IMR-90 (cell line): ENCODE measurements around the gene MTCL1. TPM values are rescaled to one million over a fixed set of nuclear protein-coding genes. Genes with fewer than 3 reads are reported as not detected.

Experiments used
- ATAC-seq: fragments of 200-7000 bp; cut with Tn5 transposase; 2 replicates; pipeline ENCODE4 v1.9.1; 2020; ENCODE audit warnings: low read depth, mild to moderate bottlenecking, moderate library complexity
- BruUV-seq: library from RNA; stranded (reverse); fragments of 400-500 nt; replicated peaks from 2 replicates; lab custom pipeline; 2021; lab: Mats Ljungman, UMichigan
- CTCF ChIA-PET: fragments of 300-600 bp; formaldehyde crosslinking; extraction: SDS; loops from one replicate; lab custom pipeline; 2021; ENCODE audit warnings: antibody characterized with exemption; lab: Yijun Ruan, JAX
- POLR2A ChIA-PET: fragments of 300-600 bp; sonication (Branson Sonifier 250); formaldehyde crosslinking; loops from one replicate; lab custom pipeline; 2022; ENCODE audit warnings: antibody characterized with exemption; ENCODE audit not compliant: unreplicated experiment; lab: Charles Lee
- DNase-seq: peaks from one replicate; pipeline ENCODE4 v3.0.0; 2013
- H2AFZ ChIP-seq: replicated peaks from 2 replicates; pipeline ENCODE3; 2013; ENCODE audit warnings: low read length, mild to moderate bottlenecking; ENCODE audit not compliant: poor library complexity
- H2AK5ac ChIP-seq: 2 replicates; pipeline ENCODE4 v1.6.1; 2013; ENCODE audit warnings: low read depth, low read length, inconsistent platforms
- H2AK9ac ChIP-seq: replicated peaks from 2 replicates; pipeline ENCODE3; 2013; ENCODE audit warnings: mild to moderate bottlenecking, low read depth, low read length, moderate library complexity; ENCODE audit not compliant: poor library complexity
- H2BK120ac ChIP-seq: 2 replicates; pipeline ENCODE4 v1.6.1; 2013; ENCODE audit warnings: low read depth, low read length, inconsistent platforms
- H2BK15ac ChIP-seq: 3 replicates; pipeline ENCODE4 v1.6.1; 2013; ENCODE audit warnings: low read depth, low read length, inconsistent platforms
- H2BK20ac ChIP-seq: 2 replicates; pipeline ENCODE4 v1.6.1; 2013; ENCODE audit warnings: low read depth, mild to moderate bottlenecking, inconsistent platforms, low read length, moderate library complexity
- H2BK5ac ChIP-seq: 2 replicates; pipeline ENCODE4 v1.6.1; 2013; ENCODE audit warnings: mild to moderate bottlenecking, low read depth, low read length, inconsistent platforms; ENCODE audit not compliant: poor library complexity, severe bottlenecking
- H3K14ac ChIP-seq: replicated peaks from 2 replicates; pipeline ENCODE4 v1.6.1; 2013; ENCODE audit warnings: low read depth, low read length, inconsistent platforms
- H3K18ac ChIP-seq: 2 replicates; pipeline ENCODE4 v1.6.1; 2013; ENCODE audit warnings: low read depth, low read length, control low read depth
- H3K23ac ChIP-seq: 2 replicates; pipeline ENCODE4 v1.6.1; 2013; ENCODE audit warnings: low read depth, low read length, inconsistent platforms
- H3K27ac ChIP-seq: 2 replicates; pipeline ENCODE4 v1.5.1; 2013; ENCODE audit warnings: mild to moderate bottlenecking, control low read depth, low read length; ENCODE audit not compliant: insufficient read depth
- H3K27me3 ChIP-seq: 2 replicates; pipeline ENCODE4 v1.6.1; 2013; ENCODE audit warnings: low read length; ENCODE audit not compliant: control insufficient read depth, insufficient read depth
- H3K36me3 ChIP-seq: 2 replicates; pipeline ENCODE4 v1.6.1; 2013; ENCODE audit warnings: low read length, mixed read lengths; ENCODE audit not compliant: control insufficient read depth, insufficient read depth
- H3K4ac ChIP-seq: 2 replicates; pipeline ENCODE4 v1.6.1; 2013; ENCODE audit warnings: low read depth, low read length, inconsistent platforms
- H3K4me1 ChIP-seq: 2 replicates; pipeline ENCODE4 v1.6.1; 2013; ENCODE audit warnings: low read length, mixed read lengths; ENCODE audit not compliant: control insufficient read depth, insufficient read depth
- H3K4me2 ChIP-seq: 2 replicates; pipeline ENCODE4 v1.6.1; 2013; ENCODE audit warnings: low read depth, mild to moderate bottlenecking, control low read depth, low read length, moderate library complexity
- H3K4me3 ChIP-seq: 2 replicates; pipeline ENCODE4 v1.5.1; 2013; ENCODE audit warnings: low read depth, mild to moderate bottlenecking, control low read depth, low read length, moderate library complexity; ENCODE audit not compliant: insufficient read depth
- H3K56ac ChIP-seq: 2 replicates; pipeline ENCODE4 v1.6.1; 2013; ENCODE audit warnings: low read length, inconsistent platforms; ENCODE audit not compliant: insufficient read depth; ENCODE audit errors: extremely low read depth
- H3K79me1 ChIP-seq, 2 experiments: 2 replicates each; pipeline ENCODE4 v1.6.1; 2013; ENCODE audit warnings: low read length in 2 of 2, inconsistent platforms in 1 of 2, low read depth in 1 of 2
- H3K9ac ChIP-seq: 2 replicates; pipeline ENCODE4 v1.6.1; 2013; ENCODE audit warnings: low read depth, low read length, control low read depth
- H3K9me1 ChIP-seq: 2 replicates; pipeline ENCODE4 v1.6.1; 2013; ENCODE audit warnings: low read length, inconsistent platforms; ENCODE audit not compliant: insufficient read depth
- H3K9me3 ChIP-seq: 2 replicates; pipeline ENCODE4 v1.6.1; 2013; ENCODE audit warnings: low read length; ENCODE audit not compliant: control insufficient read depth, insufficient read depth
- H4K20me1 ChIP-seq: 2 replicates; pipeline ENCODE4 v1.6.1; 2013; ENCODE audit warnings: low read length, inconsistent platforms; ENCODE audit not compliant: insufficient read depth
- H4K5ac ChIP-seq: 2 replicates; pipeline ENCODE4 v1.6.1; 2013; ENCODE audit warnings: mild to moderate bottlenecking, low read depth, low read length, control low read depth
- H4K8ac ChIP-seq, 2 experiments: 2 replicates each; pipeline ENCODE4 v1.6.1; 2013; ENCODE audit warnings: low read depth in 2 of 2, low read length in 2 of 2, control low read depth in 1 of 2, inconsistent platforms in 1 of 2
- H4K91ac ChIP-seq: 2 replicates; pipeline ENCODE4 v1.6.1; 2013; ENCODE audit warnings: low read depth, low read length, inconsistent platforms; ENCODE audit not compliant: insufficient read depth
- BHLHE40 ChIP-seq: fragments of 150-350 bp; IDR thresholded peaks from 2 replicates; pipeline ENCODE4 v1.6.1; 2016; ENCODE audit warnings: mild to moderate bottlenecking, low read depth, low read length
- CEBPB ChIP-seq: IDR thresholded peaks from 2 replicates; pipeline ENCODE4 v1.6.1; 2012; ENCODE audit warnings: low read depth, low read length, improper control_type of control experiment
- CHD1 ChIP-seq: IDR thresholded peaks from 2 replicates; pipeline ENCODE4 v1.6.1; 2012; ENCODE audit warnings: low read depth, low read length, improper control_type of control experiment
- CTCF ChIP-seq: conservative IDR thresholded peaks from 2 replicates; pipeline ENCODE4 v1.5.1; 2012; ENCODE audit warnings: mild to moderate bottlenecking, low read depth, low read length, improper control_type of control experiment
- ELK1 ChIP-seq: fragments of 150-350 bp; IDR thresholded peaks from 2 replicates; pipeline ENCODE4 v1.6.1; 2016; ENCODE audit warnings: low read depth, mild to moderate bottlenecking, low read length, moderate library complexity, borderline replicate concordance
- FOS ChIP-seq: fragments of 150-350 bp; IDR thresholded peaks from 2 replicates; pipeline ENCODE4 v1.6.1; 2016; ENCODE audit warnings: low read depth, low read length
- MAFK ChIP-seq: IDR thresholded peaks from 2 replicates; pipeline ENCODE4 v1.6.1; 2012; ENCODE audit warnings: low read depth, low read length, improper control_type of control experiment
- MAZ ChIP-seq: IDR thresholded peaks from 2 replicates; pipeline ENCODE4 v1.6.1; 2012; ENCODE audit warnings: low read depth, mild to moderate bottlenecking, low read length, improper control_type of control experiment, moderate library complexity, borderline replicate concordance
- MXI1 ChIP-seq: IDR thresholded peaks from 2 replicates; pipeline ENCODE4 v1.6.1; 2012; ENCODE audit warnings: low read depth, mild to moderate bottlenecking, low read length, moderate library complexity, borderline replicate concordance
- NFE2L2 ChIP-seq: fragments of 150-350 bp; IDR thresholded peaks from 2 replicates; pipeline ENCODE4 v1.6.1; 2016; ENCODE audit warnings: low read depth, mild to moderate bottlenecking, low read length
- POLR2A ChIP-seq: IDR thresholded peaks from 2 replicates; pipeline ENCODE4 v1.6.1; 2012; ENCODE audit warnings: mild to moderate bottlenecking, low read depth, low read length
- RAD21 ChIP-seq: IDR thresholded peaks from 2 replicates; pipeline ENCODE4 v1.6.1; 2012; ENCODE audit warnings: low read length, improper control_type of control experiment
- RCOR1 ChIP-seq: IDR thresholded peaks from 2 replicates; pipeline ENCODE4 v1.6.1; 2012; ENCODE audit warnings: mild to moderate bottlenecking, low read length, improper control_type of control experiment; ENCODE audit not compliant: insufficient replicate concordance
- RFX5 ChIP-seq: IDR thresholded peaks from 2 replicates; pipeline ENCODE4 v1.8.0; 2012; ENCODE audit warnings: low read depth, mild to moderate bottlenecking, low read length, moderate library complexity
- SMC3 ChIP-seq: fragments of 150-350 bp; IDR thresholded peaks from 2 replicates; pipeline ENCODE4 v1.6.1; 2016; ENCODE audit warnings: low read depth, mild to moderate bottlenecking, antibody characterized with exemption, low read length, moderate library complexity
- USF2 ChIP-seq: fragments of 150-350 bp; IDR thresholded peaks from 2 replicates; pipeline ENCODE4 v1.6.1; 2017; ENCODE audit warnings: mild to moderate bottlenecking, antibody characterized with exemption, low read length, low read depth
- WGBS, 2 experiments: methylation state at CpG; one replicate each; pipeline versions ENCODE4 v1.1.5 to v1.1.7; 2013; ENCODE audit warnings: missing lambda C conversion rate in 2 of 2; ENCODE audit not compliant: insufficient read length in 1 of 2; ENCODE audit errors: extremely low coverage in 2 of 2; 5-methylcytosine and 5-hydroxymethylcytosine counted together
- dilution Hi-C: fragments of 300-500 bp; cut with HindIII; formaldehyde crosslinking; loops from one replicate; pipeline ENCODE4 v1.14.3; 2018; ENCODE audit warnings: low sequenced_read_pairs; ENCODE audit not compliant: unreplicated experiment
- in situ Hi-C: fragments of 300-500 bp; cut with MboI; formaldehyde crosslinking; loops from 3 replicates; pipeline ENCODE4 v1.14.3; 2019; ENCODE audit warnings: low sequenced_read_pairs, inconsistent platforms, mixed read lengths
- intact Hi-C: fragments of 100-400 bp; cut with micrococcal nuclease; formaldehyde crosslinking; loops from 2 replicates; pipeline ENCODE4 v1.10.0; 2022
- polyA plus RNA-seq, 3 experiments: library from polyadenylated mRNA; depleted of rRNA; stranded (reverse); fragments of >200 nt; gene quantifications; 2 replicates each; pipeline ENCODE4 v1.2.3, GENCODE V29; 2012; ENCODE audit warnings: low replicate concordance in 1 of 3
- total RNA-seq: library from RNA; depleted of rRNA; stranded (reverse); fragments of >200 nt; gene quantifications from 2 replicates; pipeline ENCODE4 v1.2.3, GENCODE V29; 2012

Gene MTCL1
- total and polyA plus RNA-seq, 2 of the 4 experiments (the other 2 are of a cell fraction): 29.0 to 45.3 TPM

- Histone ChIP-seq H3K18ac (no peak overlapping the region; the same call in 1 of the 2 replicates), H3K9me3 (no peaks in the 10 kb centered on the region), H3K27me3 (no peaks in the 10 kb centered on the region), H4K8ac (peak overlapping the region; percentile 31 to 67; a peak in 3 of 4 replicates), H3K4me1 (peaks cover 64% of the 10 kb centered on the region), H3K9me1 (peaks cover 33% of the 10 kb centered on the region), H2BK5ac (peak overlapping the region; percentile 76), H3K4me3 (no peak overlapping the region), H3K56ac (no peak overlapping the region), H2AK5ac (peak overlapping the region; percentile 87), H4K91ac (peak overlapping the region; percentile 88), H2BK20ac (peak overlapping the region; percentile 95; the same call in 1 of the 2 replicates), H3K79me1 (peaks cover 52 to 85% of the 10 kb centered on the region in 2 experiments), H2AK9ac (peak overlapping the region; percentile 38), H3K23ac (peak overlapping the region; percentile 80; the same call in 1 of the 2 replicates), H3K14ac (peak overlapping the region; percentile 80), H3K9ac (no peak overlapping the region), H4K20me1 (no peaks in the 10 kb centered on the region), H3K4ac (peak overlapping the region; percentile 96), H2BK15ac (peak overlapping the region; percentile 93; the same call in 2 of the 3 replicates), H3K4me2 (no peak overlapping the region), H3K27ac (peak overlapping the region; percentile 89), H2AFZ (no peak overlapping the region), H4K5ac (peak overlapping the region; percentile 57), H3K36me3 (peaks cover 28% of the 10 kb centered on the region), H2BK120ac (peak overlapping the region; percentile 93)
- CTCF ChIA-PET: interaction anchor here (0.9 kb wide), 1 partner anchor 24 kb away, joined by 3 read pairs; no protein-coding TSS in a partner anchor
- 89% methylated on average over 3 of the region's 6 CpGs; no CpG with 5 or more reads in 1 of the 2 experiments for WGBS, 2 experiments
- POLR2A ChIA-PET: no interaction called here
- dilution Hi-C loops (no loop called here), in situ Hi-C loops (no loop called here), intact Hi-C loops (loop anchor here (5.0 kb wide), 2 partner anchors 143 to 238 kb away; no protein-coding TSS in a partner anchor)
- DNase-seq (no peak), ATAC-seq (no peak)
- no peak for TF ChIP-seq CEBPB
- TF ChIP-seq RAD21: no peak
- no peak for TF ChIP-seq FOS
- no peak for TF ChIP-seq RCOR1
- no peak for TF ChIP-seq NFE2L2
- TF ChIP-seq RFX5: no peak
- TF ChIP-seq ELK1: no peak
- no peak for TF ChIP-seq CHD1
- TF ChIP-seq MAFK: no peak
- TF ChIP-seq POLR2A: no peak
- TF ChIP-seq MAZ: no peak
- no peak for TF ChIP-seq MXI1
- no peak for TF ChIP-seq BHLHE40
- TF ChIP-seq CTCF: no peak
- TF ChIP-seq SMC3: no peak
- TF ChIP-seq USF2: no peak
- no TSS peak for BruUV-seq
Measured at GRCh38 chr18:8749492-8749891, 44.1 kb downstream of the MTCL1 start.
